B cell (primary cell): ENCODE results near the gene RESF1.

Source experiments
- EZH2 ChIP-seq: IDR thresholded peaks from 2 replicates; pipeline ENCODE4 v1.6.1; 2012; ENCODE audit warnings: borderline replicate concordance, low read depth, mild to moderate bottlenecking, moderate library complexity, low read length; ENCODE audit not compliant: insufficient read depth, poor library complexity, severe bottlenecking
- TF ChIP-seq, protein P1 (sequence below): fragments of 200-600 bp; IDR thresholded peaks from one replicate; pipeline ENCODE4 v1.8.0; 2022; ENCODE audit warnings: antibody characterized with exemption, mild to moderate bottlenecking

DNA sequence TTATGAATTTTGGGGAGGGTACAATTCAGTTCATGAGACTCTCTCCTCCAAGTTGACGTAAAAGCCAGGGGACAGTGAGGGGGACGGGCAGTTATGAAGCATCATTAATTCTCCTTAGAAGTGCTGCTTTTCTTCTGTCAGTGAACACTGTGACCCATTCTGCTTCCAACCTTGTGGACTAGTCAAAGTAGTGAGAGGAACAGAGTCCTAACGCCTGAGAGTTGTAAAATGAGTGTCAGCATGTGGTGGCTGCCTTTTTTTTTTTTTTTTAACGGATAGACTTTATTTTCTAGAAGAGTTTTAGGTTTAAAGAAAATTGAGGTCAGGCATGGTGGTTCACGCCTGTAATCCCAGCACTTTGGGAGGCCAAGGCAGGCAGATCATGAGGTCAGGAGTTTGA, 15.5 kb downstream of the RESF1 start:
- TF ChIP-seq, protein P1, sequence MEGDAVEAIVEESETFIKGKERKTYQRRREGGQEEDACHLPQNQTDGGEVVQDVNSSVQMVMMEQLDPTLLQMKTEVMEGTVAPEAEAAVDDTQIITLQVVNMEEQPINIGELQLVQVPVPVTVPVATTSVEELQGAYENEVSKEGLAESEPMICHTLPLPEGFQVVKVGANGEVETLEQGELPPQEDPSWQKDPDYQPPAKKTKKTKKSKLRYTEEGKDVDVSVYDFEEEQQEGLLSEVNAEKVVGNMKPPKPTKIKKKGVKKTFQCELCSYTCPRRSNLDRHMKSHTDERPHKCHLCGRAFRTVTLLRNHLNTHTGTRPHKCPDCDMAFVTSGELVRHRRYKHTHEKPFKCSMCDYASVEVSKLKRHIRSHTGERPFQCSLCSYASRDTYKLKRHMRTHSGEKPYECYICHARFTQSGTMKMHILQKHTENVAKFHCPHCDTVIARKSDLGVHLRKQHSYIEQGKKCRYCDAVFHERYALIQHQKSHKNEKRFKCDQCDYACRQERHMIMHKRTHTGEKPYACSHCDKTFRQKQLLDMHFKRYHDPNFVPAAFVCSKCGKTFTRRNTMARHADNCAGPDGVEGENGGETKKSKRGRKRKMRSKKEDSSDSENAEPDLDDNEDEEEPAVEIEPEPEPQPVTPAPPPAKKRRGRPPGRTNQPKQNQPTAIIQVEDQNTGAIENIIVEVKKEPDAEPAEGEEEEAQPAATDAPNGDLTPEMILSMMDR, result no peak
- no peak for TF ChIP-seq EZH2
